HCT116 (cell line): ENCODE data around the gene CADPS. TPM values are rescaled to one million over a fixed set of nuclear protein-coding genes. Genes with fewer than 3 reads are reported as not detected.

Experiments used
- ATAC-seq: fragments of 200-7000 bp; cut with Tn5 transposase; 2 replicates; pipeline ENCODE4 v1.9.1; 2020; ENCODE audit warnings: mild to moderate bottlenecking, moderate library complexity
- BruUV-seq: library from RNA; stranded (reverse); fragments of 400-500 nt; replicated peaks from 2 replicates; lab custom pipeline; 2021; lab: Mats Ljungman, UMichigan
- CTCF ChIA-PET: fragments of 300-600 bp; sonication (Branson Sonifier 250); formaldehyde crosslinking; loops from one replicate; lab custom pipeline; 2021; ENCODE audit warnings: antibody characterized with exemption; lab: Charles Lee
- POLR2A ChIA-PET: fragments of 300-600, 350-600 bp; sonication (Branson Sonifier 250); formaldehyde crosslinking; loops from one replicate; lab custom pipeline; 2021; ENCODE audit warnings: antibody characterized with exemption; lab: Charles Lee
- RAD21 ChIA-PET, 2 experiments: fragments of 300-600 bp; sonication (Branson Sonifier 250); formaldehyde crosslinking; loops; one replicate each; lab custom pipeline; 2023; ENCODE audit warnings: low total read pairs in 2 of 2; ENCODE audit not compliant: uncharacterized antibody in 2 of 2, unreplicated experiment in 2 of 2, low non-redundant PET in 1 of 2; lab: Charles Lee
- DNase-seq: peaks from one replicate; pipeline ENCODE4 v3.0.0-alpha.2; 2010; ENCODE audit warnings: low read depth, low spot score
- H2AFZ ChIP-seq: fragments of 200-600 bp; shearing (Covaris generic), sonication (generic); 2 replicates; pipeline ENCODE4 v1.6.1; 2017; ENCODE audit warnings: low read depth, mixed run types, mixed read lengths, antibody characterized with exemption, low read length; ENCODE audit not compliant: poor library complexity, severe bottlenecking
- H3K27ac ChIP-seq: 2 replicates; pipeline ENCODE4 v1.5.1; 2012; ENCODE audit warnings: low read depth, low read length
- H3K27me3 ChIP-seq: fragments of 200-600 bp; sonication (generic); 2 replicates; pipeline ENCODE4 v1.6.1; 2016; ENCODE audit warnings: mixed run types, low read length, mixed read lengths; ENCODE audit not compliant: insufficient read depth
- H3K36me3 ChIP-seq, 2 experiments: fragments of 200-500 bp in 1 of 2; fragments of 200-600 bp in 1 of 2; sonication (Bioruptor generic) in 1 of 2; sonication (generic) in 1 of 2; 2 replicates each; pipeline versions ENCODE4 v1.5.1 to v1.6.1; 2014 to 2016; ENCODE audit warnings: low read length in 2 of 2, inconsistent platforms in 1 of 2, mixed read lengths in 1 of 2, mixed run types in 1 of 2; ENCODE audit not compliant: insufficient read depth in 2 of 2, control insufficient read depth in 1 of 2
- H3K4me1 ChIP-seq, 2 experiments: fragments of 200-600 bp in 1 of 2; sonication (generic) in 1 of 2; 2 replicates each; pipeline versions ENCODE4 v1.5.1 to v1.6.1; 2012 to 2017; ENCODE audit warnings: low read length in 2 of 2, inconsistent platforms in 1 of 2, mild to moderate bottlenecking in 1 of 2, mixed read lengths in 1 of 2, mixed run types in 1 of 2, moderate library complexity in 1 of 2; ENCODE audit not compliant: insufficient read depth in 2 of 2, control insufficient read depth in 1 of 2
- H3K4me2 ChIP-seq: fragments of 200-600 bp; sonication (generic); 2 replicates; pipeline ENCODE4 v1.6.1; 2017; ENCODE audit warnings: mixed run types, low read length, mixed read lengths
- H3K4me3 ChIP-seq, 2 experiments: fragments of 200-600 bp in 1 of 2; sonication (generic) in 1 of 2; replicated peaks in 1 of 2; 2 replicates each; pipeline ENCODE4 v1.5.1; 2011 to 2016; ENCODE audit warnings: low read length in 2 of 2, control low read depth in 1 of 2, low read depth in 1 of 2, mild to moderate bottlenecking in 1 of 2, mixed read lengths in 1 of 2, mixed run types in 1 of 2
- H3K79me2 ChIP-seq: fragments of 200-600 bp; sonication (generic); 2 replicates; pipeline ENCODE4 v1.6.1; 2017; ENCODE audit warnings: mild to moderate bottlenecking, mixed run types, low read length, moderate library complexity, mixed read lengths; ENCODE audit not compliant: insufficient read depth
- H3K9ac ChIP-seq: fragments of 200-600 bp; sonication (generic); 2 replicates; pipeline ENCODE4 v1.6.1; 2016; ENCODE audit warnings: low read length, mixed read lengths
- H3K9me2 ChIP-seq: fragments of 200-600 bp; sonication (generic), shearing (Covaris generic); 2 replicates; pipeline ENCODE4 v1.6.1; 2017; ENCODE audit warnings: mixed run types, mild to moderate bottlenecking, moderate library complexity; ENCODE audit not compliant: insufficient read depth
- H3K9me3 ChIP-seq, 2 experiments: fragments of 200-500 bp in 1 of 2; fragments of 200-600 bp in 1 of 2; sonication (Bioruptor generic) in 1 of 2; sonication (generic) in 1 of 2; 2 replicates each; pipeline ENCODE4 v1.6.1; 2014 to 2017; ENCODE audit warnings: low read length in 2 of 2, mixed read lengths in 2 of 2, inconsistent platforms in 1 of 2, low read depth in 1 of 2, mild to moderate bottlenecking in 1 of 2, mixed run types in 1 of 2, moderate library complexity in 1 of 2; ENCODE audit not compliant: control insufficient read depth in 1 of 2, insufficient read depth in 1 of 2
- H4K20me1 ChIP-seq: fragments of 200-600 bp; sonication (generic), shearing (Covaris generic); 2 replicates; pipeline ENCODE4 v1.6.1; 2017; ENCODE audit warnings: mixed run types, mild to moderate bottlenecking, moderate library complexity; ENCODE audit not compliant: insufficient read depth
- ATF3 ChIP-seq: IDR thresholded peaks from 2 replicates; pipeline ENCODE4 v1.6.1; 2012
- CEBPB ChIP-seq: IDR thresholded peaks from 2 replicates; pipeline ENCODE4 v1.6.1; 2012; ENCODE audit warnings: low read depth
- ELF1 ChIP-seq: IDR thresholded peaks from 2 replicates; pipeline ENCODE4 v1.6.1; 2012; ENCODE audit warnings: low read depth, borderline replicate concordance
- EZH2phosphoT487 ChIP-seq: fragments of 200-600 bp; IDR thresholded peaks from 2 replicates; pipeline ENCODE4 v1.6.1; 2018; ENCODE audit warnings: antibody characterized with exemption, borderline replicate concordance
- FOSL1 ChIP-seq: IDR thresholded peaks from 2 replicates; pipeline ENCODE4 v1.6.1; 2012; ENCODE audit warnings: low read depth
- POLR2AphosphoS5 ChIP-seq: IDR thresholded peaks from 2 replicates; pipeline ENCODE4 v1.6.1; 2011; ENCODE audit warnings: mild to moderate bottlenecking, low read depth, low read length, moderate library complexity
- RAD21 ChIP-seq: IDR thresholded peaks from 2 replicates; pipeline ENCODE4 v1.6.1; 2012; ENCODE audit warnings: low read depth, mild to moderate bottlenecking
- SP1 ChIP-seq: IDR thresholded peaks from 2 replicates; pipeline ENCODE4 v1.6.1; 2012; ENCODE audit warnings: low read depth
- TCF7L2 ChIP-seq: IDR thresholded peaks from 2 replicates; pipeline ENCODE4 v1.7.0; 2011; ENCODE audit warnings: borderline replicate concordance, inconsistent platforms; ENCODE audit not compliant: insufficient read depth, insufficient read length; ENCODE audit errors: extremely low read depth
- ZBTB33 ChIP-seq: IDR thresholded peaks from 2 replicates; pipeline ENCODE4 v1.6.1; 2011; ENCODE audit warnings: mild to moderate bottlenecking, low read length, moderate library complexity; ENCODE audit not compliant: insufficient replicate concordance; ENCODE audit errors: extremely low read depth
- ZFX ChIP-seq: fragments of 450-650 bp; IDR thresholded peaks from 2 replicates; pipeline ENCODE4 v1.6.1; 2017
- intact Hi-C: fragments of 100-400 bp; cut with micrococcal nuclease; formaldehyde crosslinking; loops from 2 replicates; pipeline ENCODE4 v1.10.0; 2022
- total RNA-seq: library from RNA; stranded (reverse); gene quantifications from one replicate; pipeline ENCODE4 v1.2.1, GENCODE V29; 2021; ENCODE audit not compliant: unreplicated experiment

CADPS gene
- total RNA-seq, 1 experiment from 2014 or later: not detected

GRCh38 chr3:62414786-62415185, 460.4 kb downstream of the CADPS start:
- TF ChIP-seq CEBPB (no peak), ZFX (no peak), RAD21 (no peak), EZH2phosphoT487 (no peak), ATF3 (no peak), FOSL1 (no peak), TCF7L2 (no peak), SP1 (no peak), POLR2AphosphoS5 (no peak), ELF1 (no peak), ZBTB33 (no peak)
- no TSS peak for BruUV-seq
- Histone ChIP-seq H3K4me3 (no peak overlapping the region), H2AFZ (no peak overlapping the region), H3K9me3 (no peaks in the 10 kb centered on the region), H3K4me2 (no peak overlapping the region), H3K27ac (no peak overlapping the region), H3K79me2 (no peaks in the 10 kb centered on the region), H3K36me3 (no peaks in the 10 kb centered on the region), H3K9me2 (no peaks in the 10 kb centered on the region), H3K4me1 (no peaks in the 10 kb centered on the region), H3K9ac (no peak overlapping the region), H3K27me3 (peaks cover 63% of the 10 kb centered on the region), H4K20me1 (no peaks in the 10 kb centered on the region)
- ChIA-PET CTCF (no interaction called here), POLR2A (no interaction called here), RAD21 (no interaction called here)
- intact Hi-C loops: no loop called here
- DNase-seq (no peak), ATAC-seq (no peak)
